ENCODE data around the gene DGCR6.
"Not testable (repeated sequence)": the region's sequence is repeated elsewhere in the genome, so short reads cannot be mapped to it uniquely, and the experiment has no call there.

GRCh38 chr22:18956121-18956895 lies 50.2 kb downstream of the DGCR6 start:
- not testable (repeated sequence) for TF ChIP-seq CTCF, POLR2AphosphoS5 (IDR thresholded peaks at IDR 0.05)
